Stimulated activated CD8-positive, alpha-beta memory T cell treated with anti-CD3 and anti-CD28 coated beads, Interleukin-7, amount 100 ng/mL, for 24 hours (primary cell): ENCODE data around the gene GUCY1A2.
"Not testable (repeated sequence)": the region's sequence is repeated elsewhere in the genome, so short reads cannot be mapped to it uniquely, and the experiment has no call there.

ENCODE experiments used
- DNase-seq: peaks from one replicate; pipeline ENCODE4 v3.0.0-alpha.2; 2020; ENCODE audit warnings: low read depth

The GUCY1A2 gene

DNA sequence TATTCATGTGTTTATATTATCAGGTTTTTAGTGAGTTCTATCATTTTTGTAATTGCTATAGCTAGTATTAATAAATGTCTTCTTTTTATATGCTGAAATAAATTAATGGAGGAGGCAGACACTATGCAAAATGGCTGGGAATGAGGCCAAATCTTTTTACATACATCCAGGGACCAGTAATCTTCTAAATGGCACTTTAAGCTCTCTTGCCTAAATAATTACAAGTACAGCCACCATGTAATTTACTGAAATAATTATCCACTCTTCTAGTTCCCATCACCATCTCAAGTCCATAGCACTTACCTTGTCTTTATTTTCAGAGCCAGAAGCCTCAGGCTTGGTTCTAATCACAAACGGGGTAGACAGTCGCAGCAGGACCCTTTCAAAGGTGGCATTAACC is 79.1 kb downstream of the GUCY1A2 start:
- DNase-seq = no peak

- no peak for DNase-seq
These were observed 81.2 kb downstream of the GUCY1A2 start for GRCh38 chr11:106937111-106937510.

DNA sequence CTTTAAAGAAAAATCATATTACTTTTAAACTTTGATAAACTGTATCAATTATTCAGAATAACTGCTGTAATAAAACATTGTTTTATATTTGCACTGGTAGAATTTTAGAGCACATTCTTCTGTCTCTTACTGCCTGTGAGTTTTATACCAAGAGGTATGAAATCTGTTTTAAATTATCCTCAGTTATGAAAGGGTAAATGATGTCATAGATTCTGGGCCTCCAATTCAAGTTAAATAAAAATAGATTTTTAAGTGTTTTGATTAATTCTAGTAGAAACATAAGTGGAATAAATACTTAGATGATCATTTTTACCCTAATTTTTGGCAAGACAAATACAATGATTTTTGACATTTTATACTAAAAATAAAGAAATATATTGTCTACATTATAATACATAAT is 93.0 kb downstream of the GUCY1A2 start:
- no peak for DNase-seq

- no peak for DNase-seq
These were observed 97.3 kb downstream of the GUCY1A2 start for GRCh38 chr11:106920899-106921509.

DNA sequence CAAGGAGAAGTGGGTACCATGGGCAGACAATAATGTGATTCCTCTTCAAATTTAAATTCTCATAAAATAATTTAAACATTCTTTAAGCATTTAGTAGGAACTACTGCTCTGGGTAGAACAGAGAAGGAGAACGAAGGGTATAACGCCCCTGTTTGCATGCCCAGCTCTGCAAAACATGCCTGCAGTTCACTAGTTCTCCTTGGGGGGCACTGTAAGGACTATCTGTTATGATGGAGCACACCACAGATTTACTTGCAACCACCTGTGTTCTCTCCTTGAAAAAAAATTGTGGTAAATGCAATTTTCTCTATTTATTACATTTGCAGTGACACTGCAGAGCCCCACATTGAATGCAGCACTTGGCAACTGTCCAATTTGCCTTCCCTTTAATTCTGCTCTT is 100.3 kb downstream of the GUCY1A2 start:
- DNase-seq = no peak

- no peak for DNase-seq
These were observed 103.9 kb downstream of the GUCY1A2 start for GRCh38 chr11:106914409-106914808.

- no peak for DNase-seq
These were observed 105.1 kb downstream of the GUCY1A2 start for GRCh38 chr11:106913141-106913540.

DNA sequence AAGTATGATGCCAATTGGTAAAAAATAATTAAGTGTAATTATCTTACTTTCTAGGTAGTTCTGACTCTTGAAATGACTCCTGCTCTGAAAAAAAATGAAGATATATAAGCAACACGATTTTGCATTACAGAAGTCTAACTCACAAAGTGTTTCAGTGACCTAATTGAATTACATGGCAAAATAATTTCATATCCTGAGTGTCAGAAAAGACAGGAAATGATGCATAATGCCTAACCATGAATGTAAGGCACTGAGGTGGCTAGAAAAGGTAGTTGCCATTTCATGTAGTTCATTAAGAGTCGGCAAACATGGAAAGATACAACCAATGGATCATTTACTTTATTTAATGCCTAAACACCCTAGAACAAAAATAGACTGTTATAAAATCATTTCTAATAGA is 113.5 kb downstream of the GUCY1A2 start:
- DNase-seq = no peak

DNA sequence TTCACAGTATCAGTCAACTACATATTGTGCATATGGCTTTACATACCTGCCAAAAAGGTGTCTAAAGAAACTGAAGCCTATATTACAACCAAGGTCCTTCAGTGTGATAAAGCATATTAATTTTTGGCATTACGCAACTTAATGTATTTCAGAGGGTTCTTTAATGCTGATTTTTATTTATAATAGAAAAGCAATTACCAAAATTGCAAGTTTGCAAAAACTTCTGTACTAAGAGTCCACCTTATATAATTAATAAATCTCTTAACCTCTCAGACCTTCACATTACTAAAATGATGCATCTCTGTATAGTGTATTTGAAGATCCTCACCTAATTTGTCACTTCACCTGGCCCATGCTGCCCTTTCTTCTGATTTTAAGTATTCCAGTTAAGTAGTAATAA is 128.6 kb downstream of the GUCY1A2 start:
- DNase-seq = no peak

GRCh38 chr11:106888386-106888785 is 129.9 kb downstream of the GUCY1A2 start:
- no peak for DNase-seq

GRCh38 chr11:106883693-106884092 is 134.6 kb downstream of the GUCY1A2 start:
- not testable (repeated sequence) for DNase-seq

DNA sequence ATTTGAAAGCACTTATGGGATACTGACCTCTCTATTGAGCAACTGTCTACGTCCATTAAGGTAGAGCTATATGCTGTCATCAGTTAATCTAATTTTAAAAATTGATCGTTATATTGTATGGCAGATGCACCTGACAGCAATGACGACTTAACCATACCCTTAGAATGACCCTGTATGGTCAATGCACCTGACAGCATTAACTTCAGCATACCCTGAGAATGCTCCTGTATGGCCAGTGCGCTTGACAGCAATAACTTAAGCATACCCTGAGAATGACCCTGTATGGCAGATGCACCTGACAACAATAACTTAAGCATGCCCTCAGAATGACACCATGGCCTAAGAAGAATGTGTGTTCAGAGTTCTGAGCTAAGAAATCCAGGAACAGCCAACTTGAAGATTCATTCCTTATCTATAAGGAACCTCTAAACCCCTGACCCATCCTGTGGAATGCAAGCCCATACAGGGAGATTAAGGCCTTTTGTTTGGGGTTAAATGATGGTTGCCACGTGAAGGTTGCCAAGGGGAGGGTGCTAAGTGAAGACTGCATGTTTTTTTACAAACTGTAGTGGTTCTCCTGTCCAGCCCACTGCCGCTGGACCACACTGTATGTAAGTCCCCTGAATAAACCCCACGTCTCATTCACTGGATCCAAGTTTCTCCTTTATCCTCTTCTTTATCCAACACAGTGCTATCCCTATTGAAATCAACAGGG is 138.3 kb downstream of the GUCY1A2 start:
- no peak for DNase-seq

DNA sequence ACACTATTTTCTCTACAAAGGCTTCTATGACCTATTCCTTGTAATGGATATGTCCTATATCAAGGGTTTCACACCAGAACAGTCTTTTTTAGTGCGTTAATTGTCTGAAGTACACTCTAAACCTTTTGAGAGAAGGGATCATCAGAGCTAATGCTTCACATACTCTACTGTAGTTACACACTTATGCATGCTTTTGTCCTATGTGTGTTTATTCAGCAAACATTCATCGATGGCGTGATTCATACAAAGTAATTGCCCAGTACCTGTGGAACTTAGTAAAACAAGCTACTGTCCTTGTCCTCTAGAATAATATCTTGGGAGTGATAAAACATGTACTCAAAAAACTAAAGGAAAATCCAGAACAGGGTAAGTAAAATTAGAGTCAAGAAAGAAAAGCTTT is 139.2 kb downstream of the GUCY1A2 start:
- no peak for DNase-seq

DNA sequence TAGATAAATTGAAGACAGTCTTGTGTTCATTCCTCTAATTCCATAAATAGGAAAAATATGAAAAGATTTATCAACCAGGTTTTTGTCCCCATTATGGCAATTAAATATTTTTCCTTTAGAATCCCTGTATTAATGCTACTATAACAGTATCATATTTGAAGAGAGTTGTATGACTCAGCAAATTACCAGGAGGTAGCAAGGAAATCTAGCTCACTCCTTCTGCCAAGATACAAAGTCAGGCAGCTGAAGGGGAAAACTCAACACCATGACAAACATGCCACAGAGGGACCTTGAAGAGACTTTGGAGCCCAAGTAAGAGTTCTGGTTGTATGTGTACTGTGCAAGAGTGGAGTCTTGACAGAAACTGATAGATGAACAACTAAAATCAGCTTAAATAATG is 143.3 kb downstream of the GUCY1A2 start:
- no peak for DNase-seq

DNA sequence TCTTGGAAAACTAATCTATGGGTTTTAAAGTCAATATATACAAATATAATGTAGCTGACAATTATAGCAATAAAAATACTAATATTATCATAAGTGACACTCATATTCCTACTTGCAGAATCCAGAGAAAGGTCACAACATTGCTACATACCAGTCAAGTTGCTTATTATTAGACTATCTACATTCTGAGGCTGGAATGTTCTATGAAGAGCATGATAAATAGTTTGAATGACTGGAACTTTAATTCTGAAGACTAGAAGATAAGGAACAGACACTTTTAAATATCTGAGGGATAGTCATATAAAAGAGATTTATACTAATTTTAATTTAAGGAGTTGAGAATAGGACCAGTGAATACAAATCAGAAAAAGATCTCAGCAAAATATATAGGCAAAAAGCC is 146.0 kb downstream of the GUCY1A2 start:
- DNase-seq = no peak

DNA sequence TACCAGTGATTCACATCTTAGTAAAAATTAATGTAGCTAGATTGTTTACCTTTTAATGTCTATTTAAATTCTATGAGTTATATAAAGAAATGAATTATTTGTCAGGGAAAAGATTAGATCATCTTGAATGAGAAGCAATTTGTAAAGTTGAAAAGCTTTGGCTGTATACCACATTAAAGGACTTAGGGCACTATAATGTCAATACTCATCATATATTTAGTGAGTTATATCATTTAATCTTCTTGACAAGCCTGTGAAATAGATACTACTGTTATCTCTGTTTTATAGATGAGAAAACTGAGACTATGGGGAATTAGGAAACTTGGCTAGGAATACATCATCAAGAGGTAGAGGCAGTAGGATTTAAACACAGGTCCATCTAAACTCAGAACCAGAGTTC is 160.1 kb downstream of the GUCY1A2 start:
- no peak for DNase-seq

DNA sequence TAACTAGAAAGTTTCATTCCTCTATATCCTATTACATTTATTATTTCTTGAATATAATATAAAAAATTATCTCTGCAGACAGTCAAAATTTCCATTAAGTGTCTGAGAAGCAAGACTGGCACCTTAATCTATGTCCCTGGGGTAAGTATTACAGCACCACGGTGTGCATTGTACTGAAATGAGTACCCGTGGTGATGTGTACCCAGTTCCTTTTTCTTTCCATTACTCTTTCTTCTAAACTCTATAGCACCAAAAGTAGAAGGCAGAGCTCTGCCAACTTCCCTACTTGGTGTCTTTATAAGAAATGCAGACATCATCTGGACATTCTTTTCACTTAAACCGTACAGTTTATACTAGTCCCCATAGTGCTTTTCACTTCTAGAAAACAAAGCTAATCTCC is 161.7 kb downstream of the GUCY1A2 start:
- DNase-seq = no peak

- DNase-seq = no peak
These were observed 163.8 kb downstream of the GUCY1A2 start for GRCh38 chr11:106854429-106854828.

DNA sequence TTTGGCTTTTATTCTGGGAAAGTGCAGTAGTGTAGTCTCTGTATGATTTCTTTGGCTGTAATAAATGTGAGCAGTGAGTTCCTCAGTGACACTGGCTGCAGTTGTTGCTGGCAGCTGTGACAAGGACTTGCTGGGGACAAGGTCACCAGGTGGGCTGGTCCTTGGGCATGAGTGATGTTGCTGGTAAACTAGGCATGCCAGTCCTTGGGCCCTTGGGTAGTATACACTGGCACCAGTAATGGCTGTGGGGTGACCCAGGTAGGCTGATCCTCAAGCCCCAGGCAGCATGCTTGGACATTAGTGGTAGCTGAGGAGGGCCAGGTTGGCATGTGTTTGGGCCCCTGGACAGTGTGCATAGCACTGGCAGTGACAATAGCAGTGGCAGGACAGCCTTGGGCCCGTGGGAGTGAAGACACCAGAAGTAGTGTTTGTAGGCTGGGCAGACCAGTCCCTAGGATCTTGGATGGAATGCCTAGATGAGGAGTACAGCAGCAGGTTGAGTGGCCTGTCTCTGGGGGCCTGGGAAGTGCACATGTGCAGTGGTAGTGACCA is 164.3 kb downstream of the GUCY1A2 start:
- DNase-seq = no peak

DNA sequence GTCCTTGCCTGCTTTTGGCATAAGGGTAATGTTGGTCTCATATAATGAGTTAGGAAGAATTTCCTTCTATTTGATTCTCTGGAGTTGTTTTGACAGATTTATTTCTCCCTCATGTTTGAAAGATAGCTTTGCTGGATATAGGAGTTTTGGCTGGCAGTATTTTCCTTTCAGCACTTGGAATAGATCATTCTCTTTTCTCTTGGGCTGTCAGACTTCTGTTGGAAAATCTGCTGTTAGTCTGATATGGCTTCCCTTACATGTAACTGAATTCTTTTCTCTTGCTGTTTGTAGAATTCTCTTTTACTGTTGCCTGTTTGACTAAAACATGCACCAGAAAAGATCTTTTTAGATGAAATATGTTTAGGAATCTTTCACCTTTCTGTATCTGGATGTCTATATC is 165.5 kb downstream of the GUCY1A2 start:
- no peak for DNase-seq

GRCh38 chr11:106848526-106848925 is 169.8 kb downstream of the GUCY1A2 start:
- no peak for DNase-seq

DNA sequence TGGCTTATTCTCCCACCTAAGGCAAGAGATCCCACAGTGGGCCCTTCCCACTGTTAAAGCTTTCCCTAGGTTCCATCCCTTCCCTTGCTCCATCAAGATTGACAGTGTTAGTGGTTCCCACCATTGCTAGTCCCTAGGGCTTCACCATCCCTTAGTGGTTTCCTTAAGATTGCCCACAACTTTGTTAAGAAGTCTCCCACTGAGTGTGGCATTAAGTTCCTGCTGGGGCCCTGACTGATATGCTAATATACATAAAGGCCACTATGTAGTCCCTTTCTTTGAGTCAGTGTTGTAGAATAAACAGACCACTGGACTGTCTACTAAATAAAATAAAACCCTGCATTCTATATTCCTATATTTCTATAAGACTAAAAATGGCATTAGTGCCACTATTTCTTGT is 176.1 kb downstream of the GUCY1A2 start:
- DNase-seq = no peak

DNA sequence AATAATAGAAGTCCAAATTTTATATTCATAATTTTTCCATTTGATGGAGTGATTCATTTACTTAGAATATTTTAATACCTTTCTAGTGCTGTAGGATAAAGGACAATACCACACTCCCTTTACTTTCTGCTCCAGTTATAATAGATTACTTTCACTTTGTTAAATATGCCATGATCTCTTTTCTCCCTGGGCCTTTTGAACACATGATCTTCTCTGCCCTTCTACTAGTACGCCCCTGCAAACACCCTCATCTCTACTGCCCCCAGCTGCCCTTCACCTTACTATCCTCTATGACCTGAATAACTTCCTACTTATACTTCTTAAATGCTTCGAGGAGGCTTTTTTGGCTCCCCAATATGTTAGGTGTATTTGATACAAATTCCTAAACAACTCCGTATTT is 177.3 kb downstream of the GUCY1A2 start:
- no peak for DNase-seq

DNA sequence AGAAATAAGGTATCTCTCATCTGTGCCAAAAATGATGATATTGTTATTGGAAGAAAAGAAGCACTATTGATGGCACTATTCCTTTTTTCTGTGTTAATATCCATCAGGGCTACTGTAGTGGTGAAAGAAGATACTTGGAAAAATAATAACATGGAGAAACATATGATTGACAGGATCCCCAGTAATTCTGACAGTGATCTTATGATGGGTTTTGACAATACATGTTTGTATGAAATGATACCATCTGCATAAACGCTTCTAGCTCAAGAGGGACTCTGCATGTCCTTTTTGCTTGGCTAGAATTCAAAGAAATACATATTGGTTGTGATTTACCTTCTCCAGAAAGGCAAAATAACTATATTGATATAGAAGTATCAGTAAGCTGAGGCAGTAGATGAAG is 178.1 kb downstream of the GUCY1A2 start:
- no peak for DNase-seq
